NOMO-1 treated with dmso at 0.1 percent for 144 hours (cell line): ENCODE results near the gene PPP4R1.

Source experiments
- DNase-seq: peaks from one replicate; lab custom pipeline; 2025; ENCODE audit not compliant: unreplicated experiment; lab: John Stamatoyannopoulos, UW

The PPP4R1 gene

DNA sequence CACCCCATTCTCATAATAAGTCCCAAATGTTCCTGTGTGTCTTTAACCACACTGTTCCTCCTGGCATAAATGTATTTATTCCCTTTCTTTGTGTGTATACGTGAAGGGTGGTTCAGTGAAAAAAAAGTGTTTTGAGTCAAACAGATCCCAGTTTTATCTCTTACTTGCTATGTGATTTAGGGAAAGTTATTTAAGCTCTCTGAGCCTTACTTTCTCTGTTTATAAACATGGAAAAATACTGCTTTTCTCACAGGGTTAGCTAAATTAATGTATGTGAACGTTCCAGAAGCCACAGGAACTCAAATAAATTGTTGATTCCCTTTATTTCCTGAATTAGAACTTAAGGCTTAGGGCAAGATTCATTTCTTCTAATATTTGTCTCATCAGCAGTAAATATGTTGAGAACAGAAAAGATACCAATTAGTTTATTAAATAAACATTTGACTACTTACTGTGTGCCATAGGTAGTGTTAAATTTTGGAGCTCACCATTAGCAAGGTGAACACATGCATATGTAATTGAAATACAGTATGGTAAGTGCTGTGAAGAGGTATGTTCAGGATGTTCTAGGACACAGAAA, 105.8 kb downstream of the PPP4R1 start:
- no peak for DNase-seq

DNA sequence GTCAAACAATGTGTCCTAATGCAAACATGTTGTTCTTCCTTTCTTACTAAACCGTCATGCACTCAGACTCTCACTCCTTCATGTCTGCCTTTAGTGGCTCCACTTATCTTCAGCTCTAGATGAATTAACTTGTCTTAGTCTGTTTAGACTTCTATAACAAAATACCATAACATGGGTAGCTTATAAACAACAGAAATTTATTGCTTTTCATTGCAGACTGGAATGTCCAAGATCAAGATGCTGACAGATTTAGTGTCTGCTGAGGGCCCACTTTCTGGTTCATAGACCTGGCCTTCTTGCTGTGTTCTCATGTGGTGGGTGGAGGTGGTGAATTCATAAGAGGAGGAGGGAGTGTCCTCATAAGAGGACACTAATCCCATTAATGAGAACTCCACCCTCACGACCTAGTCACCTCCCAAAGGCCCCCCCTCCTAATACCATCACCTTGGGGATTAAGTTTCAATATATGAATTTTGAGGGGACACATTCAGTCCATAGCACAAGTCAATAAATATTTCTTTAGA, 106.7 kb downstream of the PPP4R1 start:
- DNase-seq: no peak

DNA sequence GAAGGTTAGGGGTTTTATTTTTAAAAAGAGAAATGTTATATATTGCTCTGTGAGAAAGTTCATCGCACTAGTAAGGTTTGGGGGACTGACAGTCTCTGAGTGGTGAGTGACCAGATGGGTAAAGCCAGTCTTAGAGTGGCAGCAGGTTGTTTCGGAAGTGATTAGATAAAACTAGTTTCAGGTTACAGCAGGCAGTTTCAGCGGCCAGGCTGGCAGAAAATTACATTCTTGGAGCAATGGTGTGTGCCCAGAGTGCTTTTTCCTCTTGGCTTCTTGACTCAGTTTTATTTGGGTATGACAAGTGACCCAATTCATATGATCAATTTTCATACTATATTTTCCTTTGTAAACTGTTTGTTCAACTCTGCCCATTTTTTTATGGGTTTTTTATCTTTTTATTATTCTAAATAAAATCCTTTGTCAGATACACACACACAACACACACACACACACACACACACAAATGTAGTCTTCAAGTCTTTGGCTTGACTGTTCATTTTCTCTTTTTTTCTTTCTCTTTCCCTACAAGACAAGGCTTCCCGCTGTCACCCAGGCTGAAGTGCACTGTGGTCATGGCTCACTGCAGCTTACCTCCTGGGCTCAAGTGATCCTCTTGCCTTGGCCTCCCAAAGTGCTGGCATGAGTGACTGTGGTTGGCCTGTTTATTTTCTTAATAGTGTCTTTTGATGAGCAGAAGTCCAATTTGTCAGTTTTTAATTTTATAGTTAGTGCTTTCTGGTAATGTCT, 108.1 kb downstream of the PPP4R1 start:
- DNase-seq: no peak
